Measurements from ENCODE around the gene SUOX. TPM values are rescaled to one million over a fixed set of nuclear protein-coding genes. Genes with fewer than 3 reads are reported as not detected.
A peak's percentile ranks its signal among the peaks of the same experiment; 100 is the strongest.

Gene SUOX
- total RNA-seq, 1 experiment from 2014 or later, result 23.2 TPM

DNA sequence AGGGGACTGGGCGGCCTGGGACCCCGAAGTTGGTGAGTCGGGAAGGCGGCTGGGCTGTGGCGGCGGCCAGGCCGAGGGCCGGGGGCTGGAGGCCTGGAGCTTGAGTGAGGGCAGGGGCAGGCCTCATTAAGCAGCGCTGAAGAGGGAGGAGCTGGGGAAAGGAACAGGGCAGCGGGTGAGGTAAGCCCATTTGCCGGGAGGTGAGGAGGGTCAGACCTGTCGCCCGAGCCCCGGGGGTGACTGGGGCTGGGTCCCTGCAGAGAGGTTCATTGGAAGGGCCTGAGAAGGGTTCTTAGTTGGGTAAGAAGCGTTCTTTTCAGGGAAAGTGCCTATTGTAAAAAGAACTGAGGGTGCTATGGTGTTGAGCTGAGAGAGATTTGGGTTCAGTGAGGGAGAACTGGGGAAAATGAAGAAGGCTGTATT is 22.8 kb upstream of the SUOX start (continued):
- TF ChIP-seq ZNF425 (CRISPR knock-in tag; conservative IDR thresholded peaks at IDR 0.05) (no peak), ZNF121 (CRISPR knock-in tag; IDR thresholded peaks at IDR 0.05) (no peak), MAX (CRISPR knock-in tag; IDR thresholded peaks at IDR 0.05) (peak; percentile 46; the same call in 1 of the 2 replicates), FOXJ3 (CRISPR knock-in tag; IDR thresholded peaks at IDR 0.05; ENCODE audit: borderline replicate concordance) (no peak), NR1H2 (CRISPR knock-in tag; IDR thresholded peaks at IDR 0.05) (no peak), USF1 (CRISPR knock-in tag; IDR thresholded peaks at IDR 0.05) (0 out of 2 replicates have a peak, but pooled peaks have one; percentile 4), TEAD4 (CRISPR knock-in tag; IDR thresholded peaks at IDR 0.05) (no peak), SOX15 (CRISPR knock-in tag; IDR thresholded peaks at IDR 0.05) (no peak), CBFB (CRISPR knock-in tag; IDR thresholded peaks at IDR 0.05; ENCODE audit: low read depth) (no peak), GRHL2 (CRISPR knock-in tag; IDR thresholded peaks at IDR 0.05; ENCODE audit: insufficient replicate concordance, severe bottlenecking) (no peak), ZNF396 (CRISPR knock-in tag; IDR thresholded peaks at IDR 0.05; ENCODE audit: borderline replicate concordance) (no peak), EMX1 (CRISPR knock-in tag; IDR thresholded peaks at IDR 0.05) (no peak), HMGA2 (CRISPR knock-in tag; IDR thresholded peaks at IDR 0.05) (no peak), JUN (CRISPR knock-in tag; IDR thresholded peaks at IDR 0.05) (0 out of 2 replicates have a peak, but pooled peaks have one; percentile 0), GTF2I (CRISPR knock-in tag; conservative IDR thresholded peaks at IDR 0.05) (no peak), IRF2 (CRISPR knock-in tag; IDR thresholded peaks at IDR 0.05; ENCODE audit: borderline replicate concordance, low read depth) (no peak), ZNF138 (CRISPR knock-in tag; conservative IDR thresholded peaks at IDR 0.05) (no peak)
- TF ChIP-seq, protein P1, sequence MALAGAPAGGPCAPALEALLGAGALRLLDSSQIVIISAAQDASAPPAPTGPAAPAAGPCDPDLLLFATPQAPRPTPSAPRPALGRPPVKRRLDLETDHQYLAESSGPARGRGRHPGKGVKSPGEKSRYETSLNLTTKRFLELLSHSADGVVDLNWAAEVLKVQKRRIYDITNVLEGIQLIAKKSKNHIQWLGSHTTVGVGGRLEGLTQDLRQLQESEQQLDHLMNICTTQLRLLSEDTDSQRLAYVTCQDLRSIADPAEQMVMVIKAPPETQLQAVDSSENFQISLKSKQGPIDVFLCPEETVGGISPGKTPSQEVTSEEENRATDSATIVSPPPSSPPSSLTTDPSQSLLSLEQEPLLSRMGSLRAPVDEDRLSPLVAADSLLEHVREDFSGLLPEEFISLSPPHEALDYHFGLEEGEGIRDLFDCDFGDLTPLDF (CRISPR knock-in tag; IDR thresholded peaks at IDR 0.05), result no peak
- TF ChIP-seq, protein P2, sequence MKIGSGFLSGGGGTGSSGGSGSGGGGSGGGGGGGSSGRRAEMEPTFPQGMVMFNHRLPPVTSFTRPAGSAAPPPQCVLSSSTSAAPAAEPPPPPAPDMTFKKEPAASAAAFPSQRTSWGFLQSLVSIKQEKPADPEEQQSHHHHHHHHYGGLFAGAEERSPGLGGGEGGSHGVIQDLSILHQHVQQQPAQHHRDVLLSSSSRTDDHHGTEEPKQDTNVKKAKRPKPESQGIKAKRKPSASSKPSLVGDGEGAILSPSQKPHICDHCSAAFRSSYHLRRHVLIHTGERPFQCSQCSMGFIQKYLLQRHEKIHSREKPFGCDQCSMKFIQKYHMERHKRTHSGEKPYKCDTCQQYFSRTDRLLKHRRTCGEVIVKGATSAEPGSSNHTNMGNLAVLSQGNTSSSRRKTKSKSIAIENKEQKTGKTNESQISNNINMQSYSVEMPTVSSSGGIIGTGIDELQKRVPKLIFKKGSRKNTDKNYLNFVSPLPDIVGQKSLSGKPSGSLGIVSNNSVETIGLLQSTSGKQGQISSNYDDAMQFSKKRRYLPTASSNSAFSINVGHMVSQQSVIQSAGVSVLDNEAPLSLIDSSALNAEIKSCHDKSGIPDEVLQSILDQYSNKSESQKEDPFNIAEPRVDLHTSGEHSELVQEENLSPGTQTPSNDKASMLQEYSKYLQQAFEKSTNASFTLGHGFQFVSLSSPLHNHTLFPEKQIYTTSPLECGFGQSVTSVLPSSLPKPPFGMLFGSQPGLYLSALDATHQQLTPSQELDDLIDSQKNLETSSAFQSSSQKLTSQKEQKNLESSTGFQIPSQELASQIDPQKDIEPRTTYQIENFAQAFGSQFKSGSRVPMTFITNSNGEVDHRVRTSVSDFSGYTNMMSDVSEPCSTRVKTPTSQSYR (CRISPR knock-in tag; IDR thresholded peaks at IDR 0.05), result 0 out of 2 replicates have a peak, but pooled peaks have one; percentile 53
- TF ChIP-seq, protein P3, sequence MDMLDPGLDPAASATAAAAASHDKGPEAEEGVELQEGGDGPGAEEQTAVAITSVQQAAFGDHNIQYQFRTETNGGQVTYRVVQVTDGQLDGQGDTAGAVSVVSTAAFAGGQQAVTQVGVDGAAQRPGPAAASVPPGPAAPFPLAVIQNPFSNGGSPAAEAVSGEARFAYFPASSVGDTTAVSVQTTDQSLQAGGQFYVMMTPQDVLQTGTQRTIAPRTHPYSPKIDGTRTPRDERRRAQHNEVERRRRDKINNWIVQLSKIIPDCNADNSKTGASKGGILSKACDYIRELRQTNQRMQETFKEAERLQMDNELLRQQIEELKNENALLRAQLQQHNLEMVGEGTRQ (CRISPR knock-in tag; IDR thresholded peaks at IDR 0.05), result no peak
- TF ChIP-seq, protein P4, sequence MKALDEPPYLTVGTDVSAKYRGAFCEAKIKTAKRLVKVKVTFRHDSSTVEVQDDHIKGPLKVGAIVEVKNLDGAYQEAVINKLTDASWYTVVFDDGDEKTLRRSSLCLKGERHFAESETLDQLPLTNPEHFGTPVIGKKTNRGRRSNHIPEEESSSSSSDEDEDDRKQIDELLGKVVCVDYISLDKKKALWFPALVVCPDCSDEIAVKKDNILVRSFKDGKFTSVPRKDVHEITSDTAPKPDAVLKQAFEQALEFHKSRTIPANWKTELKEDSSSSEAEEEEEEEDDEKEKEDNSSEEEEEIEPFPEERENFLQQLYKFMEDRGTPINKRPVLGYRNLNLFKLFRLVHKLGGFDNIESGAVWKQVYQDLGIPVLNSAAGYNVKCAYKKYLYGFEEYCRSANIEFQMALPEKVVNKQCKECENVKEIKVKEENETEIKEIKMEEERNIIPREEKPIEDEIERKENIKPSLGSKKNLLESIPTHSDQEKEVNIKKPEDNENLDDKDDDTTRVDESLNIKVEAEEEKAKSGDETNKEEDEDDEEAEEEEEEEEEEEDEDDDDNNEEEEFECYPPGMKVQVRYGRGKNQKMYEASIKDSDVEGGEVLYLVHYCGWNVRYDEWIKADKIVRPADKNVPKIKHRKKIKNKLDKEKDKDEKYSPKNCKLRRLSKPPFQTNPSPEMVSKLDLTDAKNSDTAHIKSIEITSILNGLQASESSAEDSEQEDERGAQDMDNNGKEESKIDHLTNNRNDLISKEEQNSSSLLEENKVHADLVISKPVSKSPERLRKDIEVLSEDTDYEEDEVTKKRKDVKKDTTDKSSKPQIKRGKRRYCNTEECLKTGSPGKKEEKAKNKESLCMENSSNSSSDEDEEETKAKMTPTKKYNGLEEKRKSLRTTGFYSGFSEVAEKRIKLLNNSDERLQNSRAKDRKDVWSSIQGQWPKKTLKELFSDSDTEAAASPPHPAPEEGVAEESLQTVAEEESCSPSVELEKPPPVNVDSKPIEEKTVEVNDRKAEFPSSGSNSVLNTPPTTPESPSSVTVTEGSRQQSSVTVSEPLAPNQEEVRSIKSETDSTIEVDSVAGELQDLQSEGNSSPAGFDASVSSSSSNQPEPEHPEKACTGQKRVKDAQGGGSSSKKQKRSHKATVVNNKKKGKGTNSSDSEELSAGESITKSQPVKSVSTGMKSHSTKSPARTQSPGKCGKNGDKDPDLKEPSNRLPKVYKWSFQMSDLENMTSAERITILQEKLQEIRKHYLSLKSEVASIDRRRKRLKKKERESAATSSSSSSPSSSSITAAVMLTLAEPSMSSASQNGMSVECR (CRISPR knock-in tag; IDR thresholded peaks at IDR 0.05; ENCODE audit: borderline replicate concordance), result no peak
- TF ChIP-seq, protein P5, sequence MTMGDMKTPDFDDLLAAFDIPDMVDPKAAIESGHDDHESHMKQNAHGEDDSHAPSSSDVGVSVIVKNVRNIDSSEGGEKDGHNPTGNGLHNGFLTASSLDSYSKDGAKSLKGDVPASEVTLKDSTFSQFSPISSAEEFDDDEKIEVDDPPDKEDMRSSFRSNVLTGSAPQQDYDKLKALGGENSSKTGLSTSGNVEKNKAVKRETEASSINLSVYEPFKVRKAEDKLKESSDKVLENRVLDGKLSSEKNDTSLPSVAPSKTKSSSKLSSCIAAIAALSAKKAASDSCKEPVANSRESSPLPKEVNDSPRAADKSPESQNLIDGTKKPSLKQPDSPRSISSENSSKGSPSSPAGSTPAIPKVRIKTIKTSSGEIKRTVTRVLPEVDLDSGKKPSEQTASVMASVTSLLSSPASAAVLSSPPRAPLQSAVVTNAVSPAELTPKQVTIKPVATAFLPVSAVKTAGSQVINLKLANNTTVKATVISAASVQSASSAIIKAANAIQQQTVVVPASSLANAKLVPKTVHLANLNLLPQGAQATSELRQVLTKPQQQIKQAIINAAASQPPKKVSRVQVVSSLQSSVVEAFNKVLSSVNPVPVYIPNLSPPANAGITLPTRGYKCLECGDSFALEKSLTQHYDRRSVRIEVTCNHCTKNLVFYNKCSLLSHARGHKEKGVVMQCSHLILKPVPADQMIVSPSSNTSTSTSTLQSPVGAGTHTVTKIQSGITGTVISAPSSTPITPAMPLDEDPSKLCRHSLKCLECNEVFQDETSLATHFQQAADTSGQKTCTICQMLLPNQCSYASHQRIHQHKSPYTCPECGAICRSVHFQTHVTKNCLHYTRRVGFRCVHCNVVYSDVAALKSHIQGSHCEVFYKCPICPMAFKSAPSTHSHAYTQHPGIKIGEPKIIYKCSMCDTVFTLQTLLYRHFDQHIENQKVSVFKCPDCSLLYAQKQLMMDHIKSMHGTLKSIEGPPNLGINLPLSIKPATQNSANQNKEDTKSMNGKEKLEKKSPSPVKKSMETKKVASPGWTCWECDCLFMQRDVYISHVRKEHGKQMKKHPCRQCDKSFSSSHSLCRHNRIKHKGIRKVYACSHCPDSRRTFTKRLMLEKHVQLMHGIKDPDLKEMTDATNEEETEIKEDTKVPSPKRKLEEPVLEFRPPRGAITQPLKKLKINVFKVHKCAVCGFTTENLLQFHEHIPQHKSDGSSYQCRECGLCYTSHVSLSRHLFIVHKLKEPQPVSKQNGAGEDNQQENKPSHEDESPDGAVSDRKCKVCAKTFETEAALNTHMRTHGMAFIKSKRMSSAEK (CRISPR knock-in tag; IDR thresholded peaks at IDR 0.05; ENCODE audit: borderline replicate concordance), result 0 out of 2 replicates have a peak, but pooled peaks have one; percentile 39
